ENCODE results near the gene FZD10. TPM values are rescaled to one million over a fixed set of nuclear protein-coding genes. Genes with fewer than 3 reads are reported as not detected.

FZD10 gene
- total RNA-seq, 1 experiment from 2014 or later, result not detected

GRCh38 chr12:130120012-130120805, 42.1 kb upstream of the FZD10 start:
- TF ChIP-seq CTCF (IDR thresholded peaks at IDR 0.05; ENCODE audit: unreplicated experiment), result no peak
- intact Hi-C loops (cut with micrococcal nuclease), result no loop called here
- Mint-ChIP-seq H3K27me3 (ENCODE audit: insufficient read depth, unreplicated experiment) (no peaks in the 10 kb centered on the region), H3K9me3 (ENCODE audit: unreplicated experiment) (no peaks in the 10 kb centered on the region), H3K27ac (ENCODE audit: low read depth, unreplicated experiment) (no peak overlapping the region), H3K4me1 (ENCODE audit: insufficient read depth, unreplicated experiment) (no peaks in the 10 kb centered on the region), H3K4me3 (ENCODE audit: unreplicated experiment) (no peak overlapping the region), H3K36me3 (ENCODE audit: insufficient read depth, unreplicated experiment) (no peaks in the 10 kb centered on the region)
- no peak for DNase-seq (ENCODE audit: unreplicated experiment)
- no TSS peak for BruUV-seq (replicated peaks)
- CTCF ChIA-PET, result no interaction called here
- POLR2A ChIA-PET, result no interaction called here

GRCh38 chr12:130121226-130122000, 40.9 kb upstream of the FZD10 start:
- Mint-ChIP-seq H3K4me3 (ENCODE audit: unreplicated experiment) (no peak overlapping the region), H3K36me3 (ENCODE audit: insufficient read depth, unreplicated experiment) (no peaks in the 10 kb centered on the region), H3K27ac (ENCODE audit: low read depth, unreplicated experiment) (no peak overlapping the region), H3K9me3 (ENCODE audit: unreplicated experiment) (no peaks in the 10 kb centered on the region), H3K4me1 (ENCODE audit: insufficient read depth, unreplicated experiment) (peaks cover 6% of the 10 kb centered on the region), H3K27me3 (ENCODE audit: insufficient read depth, unreplicated experiment) (no peaks in the 10 kb centered on the region)
- DNase-seq (ENCODE audit: unreplicated experiment), result no peak
- TF ChIP-seq CTCF (IDR thresholded peaks at IDR 0.05; ENCODE audit: unreplicated experiment), result no peak
- BruUV-seq (replicated peaks), result no TSS peak
- POLR2A ChIA-PET, result no interaction called here
- CTCF ChIA-PET, result no interaction called here
- intact Hi-C loops (cut with micrococcal nuclease), result no loop called here

GRCh38 chr12:130122356-130122755, 39.9 kb upstream of the FZD10 start:
- H3K27me3 Mint-ChIP-seq (ENCODE audit: insufficient read depth, unreplicated experiment), result no peaks in the 10 kb centered on the region
- H3K9me3 Mint-ChIP-seq (ENCODE audit: unreplicated experiment), result no peaks in the 10 kb centered on the region
- H3K36me3 Mint-ChIP-seq (ENCODE audit: insufficient read depth, unreplicated experiment), result no peaks in the 10 kb centered on the region
- CTCF ChIA-PET, result no interaction called here
- no peak for DNase-seq (ENCODE audit: unreplicated experiment)
- POLR2A ChIA-PET, result interaction anchor here (1.3 kb wide), 1 partner anchor 24 kb away, joined by 4 read pairs; no protein-coding TSS in a partner anchor
- no peak overlapping the region for H3K4me3 Mint-ChIP-seq (ENCODE audit: unreplicated experiment)
- peaks cover 6% of the 10 kb centered on the region for H3K4me1 Mint-ChIP-seq (ENCODE audit: insufficient read depth, unreplicated experiment)
- no TSS peak for BruUV-seq (replicated peaks)
- intact Hi-C loops (cut with micrococcal nuclease), result no loop called here
- H3K27ac Mint-ChIP-seq (ENCODE audit: low read depth, unreplicated experiment), result no peak overlapping the region
- no peak for TF ChIP-seq CTCF (IDR thresholded peaks at IDR 0.05; ENCODE audit: unreplicated experiment)

GRCh38 chr12:130124106-130124505, 38.2 kb upstream of the FZD10 start:
- TF ChIP-seq CTCF (IDR thresholded peaks at IDR 0.05; ENCODE audit: unreplicated experiment), result no peak
- H3K4me3 Mint-ChIP-seq (ENCODE audit: unreplicated experiment), result no peak overlapping the region
- H3K9me3 Mint-ChIP-seq (ENCODE audit: unreplicated experiment), result no peaks in the 10 kb centered on the region
- no TSS peak for BruUV-seq (replicated peaks)
- H3K4me1 Mint-ChIP-seq (ENCODE audit: insufficient read depth, unreplicated experiment), result peaks cover 10% of the 10 kb centered on the region
- no peak for DNase-seq (ENCODE audit: unreplicated experiment)
- no peaks in the 10 kb centered on the region for H3K27me3 Mint-ChIP-seq (ENCODE audit: insufficient read depth, unreplicated experiment)
- intact Hi-C loops (cut with micrococcal nuclease), result no loop called here
- no peak overlapping the region for H3K27ac Mint-ChIP-seq (ENCODE audit: low read depth, unreplicated experiment)
- ChIA-PET POLR2A (no interaction called here), CTCF (interaction anchor here (0.7 kb wide), 1 partner anchor 8 kb away, joined by 4 read pairs; no protein-coding TSS in a partner anchor)
- no peaks in the 10 kb centered on the region for H3K36me3 Mint-ChIP-seq (ENCODE audit: insufficient read depth, unreplicated experiment)
